ENCODE data around the gene CACNA1I.

CACNA1I gene

DNA sequence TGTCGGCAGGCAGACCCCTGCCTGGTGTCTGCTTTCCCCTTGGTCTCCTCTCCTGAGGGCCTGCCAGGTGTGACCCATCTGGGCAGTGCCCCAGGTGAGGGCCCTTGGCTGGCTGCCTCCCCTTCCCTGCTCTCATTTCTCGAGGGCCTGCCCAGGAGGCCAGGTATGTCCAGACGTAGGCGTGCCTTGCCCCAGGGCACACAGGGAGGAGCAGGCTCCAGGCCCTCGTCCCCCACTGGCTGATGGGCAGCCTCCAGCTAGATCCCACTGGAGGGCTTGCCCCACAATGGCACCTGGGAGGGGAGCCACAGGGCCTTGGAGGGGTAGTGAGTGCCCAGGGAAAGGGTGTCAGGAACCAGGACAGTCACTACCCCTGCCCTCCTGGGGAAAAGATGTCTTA is 95.9 kb downstream of the CACNA1I start:
- no peak for DNase-seq (ENCODE audit: low spot score)

DNA sequence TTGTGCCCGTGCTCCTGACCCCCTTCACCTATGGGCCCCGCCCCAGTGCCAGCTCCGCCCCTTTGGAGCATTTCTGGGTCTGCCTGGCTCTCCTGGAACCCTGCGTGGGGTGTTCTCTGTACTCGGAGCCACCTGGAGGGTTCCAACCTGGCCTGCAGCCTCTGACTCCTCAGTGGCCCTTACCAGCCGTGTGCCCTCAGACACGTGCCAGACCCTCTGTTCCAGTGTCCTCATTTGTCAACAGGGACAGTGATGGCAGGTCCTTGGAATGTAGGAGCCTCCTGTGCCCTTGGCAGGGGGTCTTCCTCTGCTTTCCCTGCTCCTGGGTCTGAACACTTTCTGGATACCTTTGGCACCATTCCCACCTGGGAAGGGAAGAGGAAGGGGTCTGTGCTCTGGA is 96.4 kb downstream of the CACNA1I start:
- DNase-seq (ENCODE audit: low spot score), result no peak

GRCh38 chr22:39669432-39669831 is 98.9 kb downstream of the CACNA1I start:
- no peak for DNase-seq (ENCODE audit: low spot score)

DNA sequence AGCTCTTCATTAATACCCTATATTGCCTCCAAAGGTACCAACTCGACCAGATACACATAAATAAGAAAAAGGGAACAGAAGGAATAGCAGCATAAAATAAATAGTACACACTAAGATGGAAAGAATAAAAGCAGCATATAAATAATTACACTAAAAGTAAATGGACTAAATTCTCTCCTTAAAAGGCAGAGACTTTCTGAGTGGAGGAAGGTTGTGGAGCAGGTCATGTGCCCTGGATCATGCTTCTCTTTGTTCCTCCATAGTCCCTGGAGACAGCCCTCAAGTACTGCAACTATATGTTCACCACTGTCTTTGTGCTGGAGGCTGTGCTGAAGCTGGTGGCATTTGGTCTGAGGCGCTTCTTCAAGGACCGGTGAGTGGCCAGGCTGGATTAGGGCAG is 101.4 kb downstream of the CACNA1I start:
- no peak for DNase-seq (ENCODE audit: low spot score)

- no peak for DNase-seq (ENCODE audit: low spot score)
Measured at GRCh38 chr22:39674536-39674935, 104.0 kb downstream of the CACNA1I start.

- no peak for DNase-seq (ENCODE audit: low spot score)
Measured at GRCh38 chr22:39675947-39676346, 105.4 kb downstream of the CACNA1I start.

DNA sequence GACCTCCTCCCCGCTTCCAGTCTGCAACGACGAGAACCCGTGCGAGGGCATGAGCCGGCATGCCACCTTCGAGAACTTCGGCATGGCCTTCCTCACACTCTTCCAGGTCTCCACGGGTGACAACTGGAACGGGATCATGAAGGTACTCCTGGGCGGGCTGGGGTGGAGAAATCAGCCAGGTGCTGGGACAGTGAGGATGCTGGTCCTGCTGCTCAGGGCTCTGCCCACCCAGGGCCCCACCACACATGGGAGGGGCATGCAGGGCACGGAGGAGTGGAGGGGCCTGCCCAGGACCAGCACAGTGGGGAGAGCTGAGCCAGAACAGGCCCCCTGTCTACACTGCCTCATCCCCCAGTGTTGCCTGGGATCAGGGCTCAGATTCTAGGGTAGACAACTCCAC is 107.4 kb downstream of the CACNA1I start:
- DNase-seq (ENCODE audit: low spot score), result no peak

- DNase-seq (ENCODE audit: low spot score), result no peak
Measured at GRCh38 chr22:39678862-39679490, 108.4 kb downstream of the CACNA1I start.

- no peak for DNase-seq (ENCODE audit: low spot score)
Measured at GRCh38 chr22:39679652-39680051, 109.1 kb downstream of the CACNA1I start.

DNA sequence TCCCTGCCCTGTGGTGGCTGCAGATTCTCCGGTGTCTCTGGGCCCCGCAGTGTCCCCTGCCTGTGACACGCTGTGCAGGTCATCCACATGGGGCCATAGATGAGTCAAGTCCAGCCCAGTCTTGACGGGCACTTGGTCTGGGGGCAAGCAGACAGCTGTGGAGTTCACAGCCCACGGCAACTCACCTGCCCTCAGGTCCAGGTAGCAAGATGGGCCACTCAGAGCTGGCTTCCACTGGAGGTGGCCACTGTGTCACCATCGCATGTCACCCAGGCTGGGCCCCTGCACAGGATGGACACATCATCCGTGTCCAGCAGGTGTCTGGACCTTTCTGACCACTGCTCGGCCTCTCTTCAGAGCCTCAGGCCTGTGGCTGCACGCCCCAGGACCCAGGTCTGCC is 109.9 kb downstream of the CACNA1I start:
- DNase-seq (ENCODE audit: low spot score), result no peak

DNA sequence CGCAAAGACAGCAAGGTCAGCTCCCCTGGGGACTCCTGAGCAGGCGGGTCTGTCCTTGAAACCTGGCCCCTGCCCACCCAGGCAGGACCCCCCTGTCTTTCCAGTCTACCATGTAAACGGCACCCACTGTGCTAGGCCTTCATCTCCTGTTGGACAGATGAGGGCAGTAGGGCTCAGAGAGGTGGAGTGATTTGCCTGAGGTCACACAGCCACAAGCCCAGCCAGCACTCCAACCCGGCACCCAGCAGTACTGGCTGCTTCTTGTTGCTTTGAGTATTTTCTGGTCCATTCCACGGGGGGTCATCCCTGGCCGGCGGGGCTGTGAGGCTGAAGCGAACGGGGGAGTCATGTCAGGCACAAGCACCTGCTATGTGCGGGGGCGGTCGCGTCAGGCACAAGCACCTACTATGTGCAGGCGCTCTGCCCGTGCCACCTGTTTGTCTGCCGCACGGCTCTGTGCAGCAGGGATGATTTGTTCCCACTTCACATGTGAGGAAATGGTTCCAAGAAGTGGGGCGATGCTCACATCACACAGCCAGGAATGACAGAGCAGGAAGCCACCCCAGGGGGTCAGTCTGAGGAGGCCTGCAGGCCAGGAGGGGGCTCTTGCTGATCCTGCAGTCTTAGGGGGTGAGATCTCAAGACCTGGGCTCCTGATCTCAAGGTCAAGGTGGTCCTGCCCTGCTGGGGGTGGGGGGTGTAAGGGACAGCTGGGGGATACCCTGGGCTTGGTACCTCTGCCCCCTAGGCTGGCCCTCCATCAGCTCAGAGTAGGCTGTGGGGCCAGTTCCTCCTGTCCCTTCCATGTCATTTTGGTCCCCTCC is 110.7 kb downstream of the CACNA1I start:
- DNase-seq (ENCODE audit: low spot score), result no peak

- DNase-seq (ENCODE audit: low spot score), result no peak
Measured at GRCh38 chr22:39682994-39683393, 112.4 kb downstream of the CACNA1I start.

- DNase-seq (ENCODE audit: low spot score), result no peak
Measured at GRCh38 chr22:39683639-39684038, 113.1 kb downstream of the CACNA1I start.

DNA sequence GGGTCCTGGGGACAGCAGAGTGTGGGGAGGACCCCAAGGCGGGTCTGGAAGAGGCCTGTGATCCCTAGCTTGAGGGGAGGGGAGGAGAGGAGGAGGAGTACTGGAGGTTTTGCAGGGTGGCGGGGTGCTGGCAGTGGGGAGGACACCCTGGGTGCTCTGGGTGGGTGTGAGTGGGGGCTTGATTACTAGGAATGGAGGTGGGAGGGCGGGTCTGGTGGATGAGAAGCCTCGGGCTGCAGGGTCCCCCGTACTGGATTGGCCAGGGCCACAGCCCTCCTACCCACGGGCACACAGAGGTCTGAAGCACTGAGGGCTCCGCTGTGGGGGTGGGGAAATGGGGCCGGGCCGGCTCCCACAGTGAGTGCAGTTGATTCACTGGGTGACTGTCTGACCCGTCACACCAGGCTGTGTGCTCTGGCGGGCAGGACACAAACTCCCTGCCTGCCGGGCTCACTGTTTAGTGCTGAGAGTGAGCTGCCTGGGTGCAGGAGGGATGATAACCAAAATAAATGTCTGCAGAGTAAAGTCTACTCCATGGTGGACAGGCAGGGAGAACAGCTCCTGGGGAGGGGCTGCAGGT is 114.2 kb downstream of the CACNA1I start:
- DNase-seq (ENCODE audit: low spot score), result no peak

DNA sequence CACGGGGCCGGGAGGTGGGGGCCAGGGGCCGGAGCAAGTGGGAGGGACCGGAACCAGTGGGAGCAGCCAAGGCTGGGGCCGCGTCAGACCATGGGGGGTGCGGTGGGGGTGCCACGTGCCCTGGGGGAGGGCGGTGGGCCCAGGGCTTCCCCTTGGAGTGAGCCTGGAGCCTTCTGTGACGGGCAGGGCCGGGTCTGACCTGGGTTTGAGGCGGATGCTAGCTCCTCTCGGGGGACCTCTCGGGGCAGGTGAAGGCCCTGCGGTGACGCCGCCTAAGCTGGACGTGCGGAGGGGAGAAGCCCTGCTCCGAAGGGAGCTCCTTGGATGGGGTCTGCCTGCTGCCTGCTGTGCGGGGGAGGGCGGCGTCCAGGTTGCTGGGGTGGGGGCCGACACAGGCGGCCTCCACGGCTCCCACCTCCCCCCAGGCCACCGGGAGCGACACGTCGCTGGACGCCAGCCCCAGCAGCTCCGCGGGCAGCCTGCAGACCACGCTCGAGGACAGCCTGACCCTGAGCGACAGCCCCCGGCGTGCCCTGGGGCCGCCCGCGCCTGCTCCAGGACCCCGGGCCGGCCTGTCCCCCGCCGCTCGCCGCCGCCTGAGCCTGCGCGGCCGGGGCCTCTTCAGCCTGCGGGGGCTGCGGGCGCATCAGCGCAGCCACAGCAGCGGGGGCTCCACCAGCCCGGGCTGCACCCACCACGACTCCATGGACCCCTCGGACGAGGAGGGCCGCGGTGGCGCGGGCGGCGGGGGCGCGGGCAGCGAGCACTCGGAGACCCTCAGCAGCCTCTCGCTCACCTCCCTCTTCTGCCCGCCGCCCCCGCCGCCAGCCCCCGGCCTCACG is 115.0 kb downstream of the CACNA1I start:
- no peak for DNase-seq (ENCODE audit: low spot score)

- no peak for DNase-seq (ENCODE audit: low spot score)
Measured at GRCh38 chr22:39686178-39686620, 115.6 kb downstream of the CACNA1I start.

DNA sequence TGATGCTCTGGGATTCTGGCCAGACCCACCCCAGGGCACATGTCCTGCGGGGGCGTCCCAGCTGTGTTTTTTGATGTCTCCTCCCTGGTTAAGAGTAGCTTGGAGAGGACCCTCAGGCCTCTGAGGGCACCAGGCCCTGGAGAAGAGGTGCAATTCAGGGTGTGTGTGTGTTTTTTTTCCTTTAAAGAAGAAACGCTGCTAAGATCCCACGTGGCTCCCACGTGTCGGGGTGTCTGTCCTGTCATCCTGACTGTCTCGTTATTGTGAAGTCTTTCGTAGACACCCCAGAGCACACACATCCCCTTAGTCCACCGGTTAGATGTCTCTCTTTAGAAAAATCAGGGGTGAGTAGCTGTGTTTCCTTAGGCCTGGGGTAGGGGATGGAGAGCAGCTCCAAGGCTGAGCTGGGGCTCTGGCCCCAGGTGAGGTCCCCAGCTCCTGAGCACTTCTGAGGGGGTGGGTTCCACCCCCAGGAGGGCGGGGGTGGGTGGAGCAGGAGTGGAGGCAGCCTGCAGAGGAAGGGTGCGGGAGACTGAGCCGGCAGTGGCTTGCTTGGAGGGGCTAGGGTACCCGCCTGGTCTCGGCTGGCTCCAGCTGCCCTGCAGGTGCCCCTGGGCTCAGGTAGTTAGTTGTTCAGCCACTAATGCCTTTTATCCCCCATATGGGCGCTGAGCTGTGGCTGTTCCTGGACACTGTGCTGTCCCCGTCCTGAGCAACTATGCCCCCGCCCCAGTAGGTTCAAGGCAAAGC is 116.4 kb downstream of the CACNA1I start:
- no peak for DNase-seq (ENCODE audit: low spot score)

GRCh38 chr22:39688186-39688785 is 117.7 kb downstream of the CACNA1I start:
- no peak for DNase-seq (ENCODE audit: low spot score)

GRCh38 chr22:39689421-39689820 is 118.9 kb downstream of the CACNA1I start:
- no peak for DNase-seq (ENCODE audit: low spot score)

DNA sequence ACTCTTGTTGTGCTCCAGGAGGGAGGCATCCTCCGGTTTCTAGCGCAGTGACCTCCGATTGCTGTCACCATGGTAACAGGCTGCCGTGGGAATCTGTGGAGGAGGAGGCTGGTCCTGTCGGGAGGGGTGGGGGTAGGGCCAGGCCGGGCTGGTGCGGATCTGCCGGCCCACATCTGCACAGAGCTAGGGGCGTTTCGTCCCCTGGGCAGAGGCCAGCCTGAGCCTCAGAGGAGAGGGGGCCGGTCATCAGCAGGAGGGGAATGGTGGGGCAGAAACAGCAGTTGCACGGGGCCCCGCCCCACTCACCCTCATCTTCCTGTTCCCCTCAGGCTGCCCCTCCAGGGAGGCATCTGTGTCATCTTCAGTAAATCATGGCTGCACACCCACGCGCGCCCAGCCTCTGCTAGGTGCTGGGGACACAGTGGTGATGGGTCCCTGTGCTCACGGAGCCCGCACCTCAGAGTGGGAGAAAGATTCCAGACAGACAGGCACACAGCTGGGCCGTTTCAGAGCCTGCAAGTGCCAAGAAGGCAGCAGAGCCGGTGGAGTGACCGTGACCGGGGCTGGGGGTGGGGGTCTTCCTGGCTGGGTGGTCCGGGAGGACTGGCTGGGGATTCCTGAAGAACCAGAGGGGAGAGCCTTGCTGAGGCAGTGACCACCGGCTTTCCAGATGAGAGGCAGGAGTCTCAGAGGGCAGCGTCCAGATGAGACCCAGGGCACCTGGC is 120.5 kb downstream of the CACNA1I start:
- DNase-seq (ENCODE audit: low spot score), result no peak

All from LoVo (cell line).